Measurements from ENCODE around the gene SNAPC1. TPM values are rescaled to one million over a fixed set of nuclear protein-coding genes. Genes with fewer than 3 reads are reported as not detected.

SNAPC1 gene
- total RNA-seq, 1 donor from 2014 or later = 5.2 TPM

DNA sequence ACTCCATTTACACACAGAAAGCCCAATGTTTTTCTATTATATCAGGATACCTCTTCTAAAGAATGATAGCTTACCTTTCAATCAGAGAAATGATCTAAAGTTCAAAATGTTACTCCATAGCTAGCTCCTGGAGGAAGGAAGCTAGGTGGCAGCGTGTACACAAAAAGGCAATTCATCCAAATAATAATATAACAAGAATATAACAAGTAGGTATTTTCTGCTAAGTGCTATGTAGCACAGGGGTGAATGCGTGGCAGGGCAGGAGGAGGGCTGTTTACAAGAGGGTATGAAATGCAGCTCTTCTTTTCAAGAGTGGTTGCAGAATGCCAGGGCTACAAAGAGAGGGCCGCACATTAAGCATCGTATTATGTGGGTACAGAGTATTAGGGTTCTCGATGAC lies 663 bp upstream of the SNAPC1 start:
- Mint-ChIP-seq H3K4me3 (ENCODE audit: unreplicated experiment) (peak overlapping the region; percentile 99), H3K4me1 (ENCODE audit: unreplicated experiment) (peaks cover 20% of the 10 kb centered on the region), H3K27me3 (ENCODE audit: unreplicated experiment) (peaks cover 2% of the 10 kb centered on the region), H3K9me3 (ENCODE audit: unreplicated experiment) (no peaks in the 10 kb centered on the region), H3K36me3 (ENCODE audit: low read depth, unreplicated experiment) (peaks cover 3% of the 10 kb centered on the region), H3K27ac (ENCODE audit: unreplicated experiment) (peak overlapping the region; percentile 94)
- TF ChIP-seq, protein P1, sequence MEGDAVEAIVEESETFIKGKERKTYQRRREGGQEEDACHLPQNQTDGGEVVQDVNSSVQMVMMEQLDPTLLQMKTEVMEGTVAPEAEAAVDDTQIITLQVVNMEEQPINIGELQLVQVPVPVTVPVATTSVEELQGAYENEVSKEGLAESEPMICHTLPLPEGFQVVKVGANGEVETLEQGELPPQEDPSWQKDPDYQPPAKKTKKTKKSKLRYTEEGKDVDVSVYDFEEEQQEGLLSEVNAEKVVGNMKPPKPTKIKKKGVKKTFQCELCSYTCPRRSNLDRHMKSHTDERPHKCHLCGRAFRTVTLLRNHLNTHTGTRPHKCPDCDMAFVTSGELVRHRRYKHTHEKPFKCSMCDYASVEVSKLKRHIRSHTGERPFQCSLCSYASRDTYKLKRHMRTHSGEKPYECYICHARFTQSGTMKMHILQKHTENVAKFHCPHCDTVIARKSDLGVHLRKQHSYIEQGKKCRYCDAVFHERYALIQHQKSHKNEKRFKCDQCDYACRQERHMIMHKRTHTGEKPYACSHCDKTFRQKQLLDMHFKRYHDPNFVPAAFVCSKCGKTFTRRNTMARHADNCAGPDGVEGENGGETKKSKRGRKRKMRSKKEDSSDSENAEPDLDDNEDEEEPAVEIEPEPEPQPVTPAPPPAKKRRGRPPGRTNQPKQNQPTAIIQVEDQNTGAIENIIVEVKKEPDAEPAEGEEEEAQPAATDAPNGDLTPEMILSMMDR (IDR thresholded peaks at IDR 0.05; ENCODE audit: unreplicated experiment) = no peak
- no peak for DNase-seq (ENCODE audit: low spot score)

DNA sequence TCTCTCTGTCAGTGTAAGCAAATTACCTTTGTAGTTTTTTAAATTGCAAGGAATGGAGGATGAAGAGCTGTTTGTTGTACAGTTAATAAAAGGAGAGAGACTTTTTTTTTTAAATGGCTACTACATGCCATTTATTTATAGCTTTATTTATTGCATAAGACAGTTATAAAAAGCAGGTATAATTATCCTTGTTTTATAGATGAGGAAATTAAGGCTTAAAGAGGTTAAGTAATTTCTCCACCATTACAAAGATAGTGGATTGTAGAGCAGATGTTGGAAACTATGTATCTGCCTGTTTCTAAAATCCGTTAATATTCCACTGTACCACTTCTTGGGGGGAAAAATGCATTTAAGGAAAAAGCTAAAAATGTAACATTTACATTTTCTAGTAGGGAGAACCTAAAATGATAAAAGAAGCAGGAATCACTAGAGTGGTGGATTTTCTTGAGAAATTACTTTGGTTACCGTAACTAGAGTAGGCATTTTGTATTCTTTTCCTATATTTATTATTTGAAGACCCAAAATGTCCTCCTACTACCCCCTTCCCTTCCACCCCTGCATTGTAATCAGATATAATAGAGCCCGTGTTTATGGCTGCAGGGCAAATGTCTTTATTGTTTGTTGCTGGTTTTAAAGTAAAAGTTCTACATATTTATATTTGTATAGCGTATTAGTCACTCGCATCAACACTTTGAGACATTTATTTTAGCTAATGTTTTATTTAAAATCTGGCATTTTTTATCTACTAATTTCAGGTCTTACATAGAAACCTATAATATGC lies 2.3 kb downstream of the SNAPC1 start:
- H3K4me3 Mint-ChIP-seq (ENCODE audit: unreplicated experiment) = peak overlapping the region; percentile 16
- no peak for DNase-seq (ENCODE audit: low spot score)
- H3K36me3 Mint-ChIP-seq (ENCODE audit: low read depth, unreplicated experiment) = peaks cover 3% of the 10 kb centered on the region
- no peaks in the 10 kb centered on the region for H3K9me3 Mint-ChIP-seq (ENCODE audit: unreplicated experiment)
- TF ChIP-seq, protein P1 (IDR thresholded peaks at IDR 0.05; ENCODE audit: unreplicated experiment) = no peak
- peaks cover 20% of the 10 kb centered on the region for H3K4me1 Mint-ChIP-seq (ENCODE audit: unreplicated experiment)
- peaks cover under 1% of the 10 kb centered on the region for H3K27me3 Mint-ChIP-seq (ENCODE audit: unreplicated experiment)
- no peak overlapping the region for H3K27ac Mint-ChIP-seq (ENCODE audit: unreplicated experiment)

- no peaks in the 10 kb centered on the region for H3K9me3 Mint-ChIP-seq (ENCODE audit: unreplicated experiment)
- peaks cover 20% of the 10 kb centered on the region for H3K4me1 Mint-ChIP-seq (ENCODE audit: unreplicated experiment)
- TF ChIP-seq, protein P1 (IDR thresholded peaks at IDR 0.05; ENCODE audit: unreplicated experiment) = no peak
- no peak overlapping the region for H3K27ac Mint-ChIP-seq (ENCODE audit: unreplicated experiment)
- no peaks in the 10 kb centered on the region for H3K27me3 Mint-ChIP-seq (ENCODE audit: unreplicated experiment)
- no peak for DNase-seq (ENCODE audit: low spot score)
- H3K36me3 Mint-ChIP-seq (ENCODE audit: low read depth, unreplicated experiment) = peaks cover 8% of the 10 kb centered on the region
- H3K4me3 Mint-ChIP-seq (ENCODE audit: unreplicated experiment) = no peak overlapping the region
These were observed 3.2 kb downstream of the SNAPC1 start for GRCh38 chr14:61765225-61765943.

- Mint-ChIP-seq H3K4me1 (ENCODE audit: unreplicated experiment) (peaks cover 20% of the 10 kb centered on the region), H3K36me3 (ENCODE audit: low read depth, unreplicated experiment) (peaks cover 8% of the 10 kb centered on the region), H3K27me3 (ENCODE audit: unreplicated experiment) (no peaks in the 10 kb centered on the region), H3K4me3 (ENCODE audit: unreplicated experiment) (peak overlapping the region; percentile 10), H3K9me3 (ENCODE audit: unreplicated experiment) (no peaks in the 10 kb centered on the region), H3K27ac (ENCODE audit: unreplicated experiment) (no peak overlapping the region)
- TF ChIP-seq, protein P1 (IDR thresholded peaks at IDR 0.05; ENCODE audit: unreplicated experiment) = no peak
- DNase-seq (ENCODE audit: low spot score) = no peak
These were observed 3.9 kb downstream of the SNAPC1 start for GRCh38 chr14:61766151-61766550.

DNA sequence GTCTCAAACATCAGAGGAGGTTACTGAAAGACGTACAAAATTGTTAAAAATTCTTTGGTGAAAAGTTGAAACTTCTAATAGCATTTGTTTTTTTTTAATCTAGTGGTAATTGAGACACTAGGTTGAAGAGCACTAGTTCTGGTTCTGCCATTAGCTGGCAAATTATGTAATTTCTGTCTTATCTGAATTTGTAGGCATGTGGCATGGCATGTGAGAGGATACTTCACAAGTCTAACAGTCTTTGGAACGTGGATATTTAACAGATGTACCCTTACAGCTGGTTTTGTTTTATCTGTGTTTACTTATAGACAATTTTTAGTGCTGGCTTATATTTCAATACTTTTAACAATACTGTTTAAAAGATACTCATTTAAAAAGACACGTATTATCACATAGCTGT lies 6.0 kb downstream of the SNAPC1 start:
- H3K4me1 Mint-ChIP-seq (ENCODE audit: unreplicated experiment) = peaks cover 15% of the 10 kb centered on the region
- TF ChIP-seq, protein P1 (IDR thresholded peaks at IDR 0.05; ENCODE audit: unreplicated experiment) = no peak
- H3K9me3 Mint-ChIP-seq (ENCODE audit: unreplicated experiment) = no peaks in the 10 kb centered on the region
- H3K4me3 Mint-ChIP-seq (ENCODE audit: unreplicated experiment) = no peak overlapping the region
- H3K27ac Mint-ChIP-seq (ENCODE audit: unreplicated experiment) = no peak overlapping the region
- no peaks in the 10 kb centered on the region for H3K27me3 Mint-ChIP-seq (ENCODE audit: unreplicated experiment)
- H3K36me3 Mint-ChIP-seq (ENCODE audit: low read depth, unreplicated experiment) = peaks cover 14% of the 10 kb centered on the region
- DNase-seq (ENCODE audit: low spot score) = no peak

All from endothelial cell (in vitro differentiated cells).